ENCODE results near the gene EEFSEC. TPM values are rescaled to one million over a fixed set of nuclear protein-coding genes. Genes with fewer than 3 reads are reported as not detected.

The EEFSEC gene
- total and polyA plus RNA-seq, 2 of the 4 experiments (the other 2 are of a cell fraction) = 4.5 to 9.3 TPM

GRCh38 chr3:128226186-128226725 is 73.0 kb downstream of the EEFSEC start:
- Histone ChIP-seq H2BK5ac (ENCODE audit: low read depth, low read length, poor library complexity, severe bottlenecking) (no peak overlapping the region), H3K23ac (ENCODE audit: low read depth, low read length) (no peak overlapping the region), H3K4me1 (ENCODE audit: control insufficient read depth, insufficient read depth, low read length) (no peaks in the 10 kb centered on the region), H3K9me3 (ENCODE audit: control insufficient read depth, insufficient read depth, low read length) (peaks cover 6% of the 10 kb centered on the region; the same call in 1 of the 2 replicates), H4K91ac (ENCODE audit: insufficient read depth, low read depth, low read length) (no peak overlapping the region), H2AFZ (replicated peaks; ENCODE audit: low read length, poor library complexity) (no peak overlapping the region), H4K20me1 (ENCODE audit: insufficient read depth, low read length) (0 out of 2 replicates have a peak, but pooled peaks cover 4% of the 10 kb centered on the region), H3K9me1 (ENCODE audit: insufficient read depth, low read length) (no peaks in the 10 kb centered on the region), H4K8ac (ENCODE audit: low read depth in 2 of 2, low read length in 2 of 2) (no peak overlapping the region), H3K18ac (ENCODE audit: low read depth, low read length) (no peak overlapping the region), H2BK20ac (ENCODE audit: low read depth, low read length) (no peak overlapping the region), H3K36me3 (ENCODE audit: control insufficient read depth, insufficient read depth, low read length) (no peaks in the 10 kb centered on the region), H3K56ac (ENCODE audit: extremely low read depth, insufficient read depth, low read length) (no peak overlapping the region), H2BK15ac (ENCODE audit: low read depth, low read length) (no peak overlapping the region), H4K5ac (ENCODE audit: low read depth, low read length) (no peak overlapping the region), H3K4ac (ENCODE audit: low read depth, low read length) (no peak overlapping the region), H3K27ac (ENCODE audit: insufficient read depth, low read length) (no peak overlapping the region), H3K4me3 (ENCODE audit: insufficient read depth, low read depth, low read length) (no peak overlapping the region), H2BK120ac (ENCODE audit: low read depth, low read length) (no peak overlapping the region), H3K9ac (ENCODE audit: low read depth, low read length) (no peak overlapping the region), H2AK5ac (ENCODE audit: low read depth, low read length) (no peak overlapping the region), H3K4me2 (ENCODE audit: low read depth, low read length) (no peak overlapping the region), H3K27me3 (ENCODE audit: control insufficient read depth, insufficient read depth, low read length) (no peaks in the 10 kb centered on the region), H3K79me1 (ENCODE audit: low read depth in 1 of 2, low read length in 2 of 2) (peaks cover 0 to 11% of the 10 kb centered on the region in 2 experiments; a peak in 1 of 4 replicates), H3K14ac (replicated peaks; ENCODE audit: low read depth, low read length) (no peak overlapping the region), H2AK9ac (replicated peaks; ENCODE audit: low read depth, low read length, poor library complexity) (no peak overlapping the region)
- intact Hi-C loops (cut with micrococcal nuclease) = no loop called here
- no peak for TF ChIP-seq MXI1 (IDR thresholded peaks at IDR 0.05; ENCODE audit: borderline replicate concordance, low read depth, low read length)
- no peak for TF ChIP-seq BHLHE40 (IDR thresholded peaks at IDR 0.05; ENCODE audit: low read depth, low read length)
- no peak for TF ChIP-seq USF2 (IDR thresholded peaks at IDR 0.05; ENCODE audit: low read depth, low read length)
- in situ Hi-C loops (cut with MboI; ENCODE audit: low sequenced_read_pairs) = no loop called here
- no TSS peak for BruUV-seq (replicated peaks)
- DNase-seq (no peak), ATAC-seq (ENCODE audit: low read depth) (no peak)
- 67% methylated on average over 4 of the region's 8 CpGs; no CpG with 5 or more reads in 1 of the 2 experiments for WGBS, 2 experiments (ENCODE audit: extremely low coverage in 2 of 2, insufficient read length in 1 of 2)
- dilution Hi-C loops (cut with HindIII; ENCODE audit: low sequenced_read_pairs, unreplicated experiment) = no loop called here
- CTCF ChIA-PET = interaction anchor here (0.6 to 2.3 kb wide), 4 partner anchors 31 to 128 kb away, joined by 3 to 7 read pairs (median 3); no protein-coding TSS in a partner anchor
- POLR2A ChIA-PET (ENCODE audit: unreplicated experiment) = no interaction called here
